PFSK-1 (cell line): ENCODE measurements around the gene CYB561A3.

Experiments
- FOXP2 ChIP-seq: optimal IDR thresholded peaks from 2 replicates; pipeline ENCODE3; 2011; ENCODE audit warnings: borderline replicate concordance, control low read depth, inconsistent platforms; ENCODE audit not compliant: insufficient read depth; ENCODE audit errors: extremely low read length, extremely low read depth
- POLR2AphosphoS5 ChIP-seq: IDR thresholded peaks from 2 replicates; pipeline ENCODE4 v1.6.1; 2012; ENCODE audit warnings: low read depth, mild to moderate bottlenecking, control low read depth, low read length, moderate library complexity
- REST ChIP-seq, 2 experiments: IDR thresholded peaks; 2 replicates each; pipeline versions ENCODE4 v1.6.1 to v1.8.0; 2011 to 2012; ENCODE audit warnings: low read depth in 2 of 2, low read length in 2 of 2, control low read depth in 1 of 2, inconsistent platforms in 1 of 2, mild to moderate bottlenecking in 1 of 2, moderate library complexity in 1 of 2; ENCODE audit not compliant: insufficient read depth in 1 of 2
- SIN3A ChIP-seq: IDR thresholded peaks from 2 replicates; pipeline ENCODE4 v1.6.1; 2012; ENCODE audit warnings: mild to moderate bottlenecking, low read length, moderate library complexity, borderline replicate concordance; ENCODE audit not compliant: insufficient read depth
- TAF1 ChIP-seq: IDR thresholded peaks from 2 replicates; pipeline ENCODE4 v1.6.1; 2012; ENCODE audit warnings: low read length, control low read depth, borderline replicate concordance; ENCODE audit not compliant: insufficient read depth

CYB561A3 gene

GRCh38 chr11:61352038-61352437, 9.6 kb downstream of the CYB561A3 start:
- TF ChIP-seq FOXP2, result no peak
- TF ChIP-seq REST (IDR thresholded peaks at IDR 0.05; ENCODE audit: insufficient read depth in 1 of 2, low read depth in 2 of 2, low read length in 2 of 2), result no peak

GRCh38 chr11:61350803-61351202, 10.9 kb downstream of the CYB561A3 start:
- TF ChIP-seq TAF1, result no peak
- no peak for TF ChIP-seq POLR2AphosphoS5
- no peak for TF ChIP-seq REST (IDR thresholded peaks at IDR 0.05; ENCODE audit: insufficient read depth in 1 of 2, low read depth in 2 of 2, low read length in 2 of 2)
- no peak for TF ChIP-seq SIN3A
- TF ChIP-seq FOXP2, result no peak

GRCh38 chr11:61350336-61350735, 11.3 kb downstream of the CYB561A3 start:
- no peak for TF ChIP-seq SIN3A
- no peak for TF ChIP-seq FOXP2
- TF ChIP-seq TAF1, result no peak
- TF ChIP-seq REST (IDR thresholded peaks at IDR 0.05; ENCODE audit: insufficient read depth in 1 of 2, low read depth in 2 of 2, low read length in 2 of 2), result no peak
- no peak for TF ChIP-seq POLR2AphosphoS5

- no peak for TF ChIP-seq FOXP2
- TF ChIP-seq POLR2AphosphoS5, result no peak
- no peak for TF ChIP-seq SIN3A
- TF ChIP-seq TAF1, result no peak
Observed at GRCh38 chr11:61349916-61350315, 11.8 kb downstream of the CYB561A3 start.

- no peak for TF ChIP-seq FOXP2
- no peak for TF ChIP-seq TAF1
Observed at GRCh38 chr11:61349189-61349751, 12.4 kb downstream of the CYB561A3 start.

- TF ChIP-seq FOXP2, result no peak
- no peak for TF ChIP-seq POLR2AphosphoS5
- TF ChIP-seq REST (IDR thresholded peaks at IDR 0.05; ENCODE audit: insufficient read depth in 1 of 2, low read depth in 2 of 2, low read length in 2 of 2), result no peak
- TF ChIP-seq TAF1, result no peak
- TF ChIP-seq SIN3A, result no peak
Observed at GRCh38 chr11:61347916-61348461, 13.7 kb downstream of the CYB561A3 start.
